Dedifferentiated amniotic fluid mesenchymal stem cell (primary cell): ENCODE data around the gene AFF1.
A peak's percentile ranks its signal among the peaks of the same experiment; 100 is the strongest.

ENCODE experiments used
- DNase-seq: peaks from one replicate; pipeline ENCODE4 v3.0.0-alpha.2; 2016; ENCODE audit errors: extremely low spot score

The AFF1 gene

DNA sequence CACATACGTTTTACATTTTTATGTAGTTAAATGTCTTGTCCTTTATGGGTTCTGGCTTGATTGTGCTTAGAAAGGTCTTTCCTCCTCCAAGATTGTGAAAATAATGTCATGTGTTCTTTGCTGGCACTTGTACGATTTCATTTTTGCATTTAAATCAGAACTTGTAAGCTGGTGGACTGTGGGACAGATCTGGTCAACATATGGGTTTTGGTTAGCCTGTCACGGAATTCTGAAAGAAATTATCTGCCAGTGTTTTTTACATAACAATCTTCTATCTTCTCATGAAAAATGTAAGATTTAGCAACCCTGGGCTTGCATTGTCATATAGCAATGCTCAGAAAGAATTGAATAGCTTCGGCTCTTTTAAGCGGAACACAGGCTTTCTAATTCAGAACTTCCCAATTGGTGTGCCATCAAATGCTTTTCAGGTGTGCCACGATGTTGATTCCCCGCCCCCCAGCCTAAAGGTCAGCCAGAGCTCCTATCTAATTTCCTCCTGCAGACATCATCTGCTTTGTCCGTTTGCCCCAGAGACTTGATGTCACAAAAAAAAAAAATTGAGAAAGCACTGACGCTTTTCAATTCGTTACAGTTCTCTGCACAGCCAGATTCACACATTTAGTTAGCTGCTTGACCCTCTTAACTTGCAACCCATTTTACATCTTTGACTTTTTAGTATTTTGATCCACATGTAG is 16.2 kb downstream of the AFF1 start:
- no peak for DNase-seq

DNA sequence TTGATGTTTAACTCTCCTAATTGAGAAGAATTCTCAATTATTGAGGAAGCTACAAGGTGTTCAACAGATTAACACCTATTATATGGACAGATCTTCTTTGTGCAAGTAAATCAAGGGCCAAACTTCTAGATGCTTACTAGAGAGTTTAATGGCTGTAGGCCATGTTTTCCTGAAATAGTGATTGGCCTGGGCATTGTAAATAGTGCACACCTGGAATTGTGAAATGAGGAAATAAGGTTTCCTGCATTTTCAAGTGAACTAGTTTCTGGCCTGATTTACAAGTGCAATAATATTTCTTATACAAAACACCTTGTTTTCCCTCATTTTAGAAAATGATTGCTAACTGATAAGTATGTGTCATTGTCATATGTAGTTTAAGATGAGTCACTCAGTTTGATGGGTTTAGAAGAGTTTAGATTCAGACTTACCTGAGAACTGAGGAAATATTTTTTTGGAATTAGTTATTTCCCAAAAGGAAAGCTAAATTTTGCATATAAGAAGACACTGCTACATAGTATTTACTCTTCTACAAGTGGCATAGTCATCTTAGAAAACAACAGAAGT is 21.2 kb downstream of the AFF1 start:
- DNase-seq, result no peak

DNA sequence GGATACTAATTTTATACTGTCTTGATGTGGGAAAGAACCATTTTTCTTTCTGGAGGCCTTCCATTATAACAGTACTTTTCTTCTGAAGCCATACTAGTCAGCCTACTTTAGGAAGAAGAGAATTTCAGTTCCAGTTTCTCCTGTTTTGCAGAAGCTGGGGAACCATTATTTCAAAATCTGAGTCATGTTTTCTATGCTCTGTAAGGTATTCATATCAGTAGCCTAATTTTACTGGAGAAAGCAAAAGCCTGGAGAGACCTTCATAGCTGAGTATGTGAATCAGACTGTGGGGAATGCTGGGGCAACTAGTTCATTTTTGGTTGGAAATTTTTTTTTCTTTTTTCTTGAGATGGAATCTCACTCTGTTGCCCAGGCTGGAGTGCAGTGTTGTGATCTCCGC is 22.4 kb downstream of the AFF1 start:
- DNase-seq, result peak; percentile 58

DNA sequence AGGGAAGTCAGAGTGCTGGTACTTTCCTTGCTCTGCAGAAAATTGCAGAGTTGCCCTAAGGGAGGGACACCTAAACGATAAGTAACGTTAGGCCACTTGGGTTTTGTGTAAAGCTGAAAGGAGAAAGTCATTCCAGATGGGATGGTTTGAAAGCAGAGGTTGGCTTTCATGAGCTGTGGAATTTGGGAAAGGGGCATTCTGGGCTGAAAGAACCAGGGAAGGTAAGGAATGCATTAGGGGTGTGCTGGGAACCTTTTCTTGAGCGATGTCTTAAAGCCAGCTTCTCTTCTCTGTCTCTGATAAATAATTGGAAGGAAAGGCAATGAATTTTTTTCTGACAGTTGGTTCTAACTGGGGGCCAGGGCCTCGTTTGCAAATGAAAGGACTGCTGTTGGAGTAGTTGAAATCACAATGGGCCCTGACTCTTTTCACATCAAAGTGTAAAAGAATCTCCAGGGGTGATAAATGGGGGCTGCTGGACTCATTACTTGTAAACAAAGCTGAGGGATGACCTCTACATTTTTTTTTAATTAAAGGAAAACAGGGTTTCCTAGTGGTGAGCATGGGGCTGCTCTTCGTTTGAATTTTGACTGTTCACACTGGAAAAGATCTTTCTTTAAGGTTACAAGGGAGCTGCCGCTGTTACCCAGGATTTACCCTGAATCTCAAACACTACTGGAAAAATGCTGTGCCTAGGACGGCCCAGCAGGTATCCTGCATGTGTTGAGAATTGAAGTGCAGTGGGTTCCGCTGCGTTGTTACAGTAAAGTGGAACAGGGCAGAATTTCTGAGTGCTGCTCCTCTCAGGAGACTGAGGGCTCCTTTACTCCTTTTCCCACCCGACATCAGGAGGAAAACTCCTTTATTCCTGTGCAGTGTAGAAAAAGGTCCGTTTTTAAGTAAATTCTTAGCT is 25.0 kb downstream of the AFF1 start:
- DNase-seq, result no peak

DNA sequence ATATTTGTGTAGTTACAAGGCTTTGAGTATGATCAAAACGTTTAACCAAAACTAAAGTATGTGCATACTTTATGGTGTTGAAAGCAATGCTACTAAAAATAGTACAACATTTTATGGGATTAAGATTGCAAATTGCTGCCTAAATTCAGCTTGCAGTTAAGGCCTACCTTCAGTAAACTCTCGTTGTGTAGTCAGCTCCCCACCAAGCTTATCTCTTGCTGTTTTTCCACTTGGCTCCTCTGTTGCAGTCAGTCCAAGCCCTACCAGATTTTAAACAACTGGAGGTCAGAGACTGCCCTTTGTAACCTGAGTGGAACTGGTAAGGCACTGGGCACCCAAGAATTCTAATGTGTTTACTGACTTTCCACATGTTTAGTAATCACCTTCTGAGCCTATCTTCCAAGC is 25.7 kb downstream of the AFF1 start:
- DNase-seq, result peak; percentile 18

DNA sequence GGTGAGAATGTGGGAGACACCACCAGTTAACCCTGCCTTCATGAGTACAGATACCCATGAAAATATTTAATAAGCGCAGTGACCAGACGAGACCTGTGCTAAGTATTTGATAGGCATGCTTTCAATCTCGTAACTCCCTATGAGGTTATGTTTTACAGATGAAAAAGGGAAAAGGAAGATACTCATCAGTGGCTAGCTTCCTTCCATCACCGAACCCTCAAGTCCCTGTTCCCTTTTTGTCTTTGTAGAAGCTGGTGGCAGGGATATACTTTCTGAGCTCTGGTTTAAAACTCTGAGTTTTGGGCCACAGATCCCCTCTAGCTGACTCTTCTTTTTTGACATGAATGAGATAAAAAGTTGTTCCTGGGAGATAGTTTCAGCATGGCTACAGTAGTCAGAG is 26.3 kb downstream of the AFF1 start:
- no peak for DNase-seq

DNA sequence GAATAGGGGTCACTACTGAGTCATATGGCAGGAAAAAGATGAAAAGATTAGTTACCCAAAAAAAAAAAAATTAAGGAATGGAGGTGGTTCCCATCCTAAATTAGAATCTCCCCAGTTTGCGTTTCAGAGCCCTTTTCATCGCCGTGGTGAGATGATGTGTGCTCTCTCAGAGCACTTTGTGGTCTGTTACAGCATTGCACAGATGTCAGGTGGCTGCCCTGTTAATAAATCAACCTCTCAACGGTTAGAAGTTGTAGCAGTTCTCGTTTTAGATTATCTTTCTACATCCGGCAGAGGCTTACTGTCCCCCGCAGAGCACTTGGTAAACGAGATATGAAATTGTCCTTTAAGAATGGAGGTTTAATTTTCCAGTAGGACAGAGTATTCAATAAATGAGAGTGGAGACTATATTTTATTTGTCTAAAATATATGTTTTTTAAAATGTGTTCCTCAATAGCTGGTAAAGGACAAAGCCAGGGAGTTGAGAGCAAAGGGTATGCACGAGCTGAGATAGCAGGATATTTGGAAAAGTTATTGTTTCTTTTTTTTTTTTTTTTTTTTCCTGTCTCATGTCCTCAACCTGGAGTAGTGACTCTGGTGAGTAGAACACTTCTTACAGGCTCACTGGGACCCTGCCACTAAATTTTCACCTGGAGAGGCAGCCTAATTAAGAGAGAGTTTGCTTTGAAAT is 26.9 kb downstream of the AFF1 start:
- DNase-seq, result no peak

DNA sequence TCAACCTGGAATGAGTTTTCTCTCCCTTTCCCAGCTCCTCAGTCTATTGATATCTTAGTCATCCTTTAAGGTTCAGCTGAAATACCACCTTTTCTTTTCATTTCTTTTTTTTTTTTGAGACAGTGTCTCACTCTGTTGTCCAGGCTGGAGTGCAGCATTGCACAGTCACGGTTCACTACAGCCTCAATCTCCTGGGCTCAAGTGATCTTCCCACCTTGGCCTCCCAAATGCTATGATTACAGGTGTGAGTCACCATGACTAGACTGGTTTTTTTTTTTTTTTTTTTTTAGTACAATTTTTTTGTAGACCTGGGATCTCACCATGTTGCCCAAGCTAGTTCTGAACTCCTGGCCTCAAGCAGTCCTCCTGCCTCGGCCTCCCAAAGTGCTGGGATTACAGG is 28.9 kb downstream of the AFF1 start:
- DNase-seq, result no peak

DNA sequence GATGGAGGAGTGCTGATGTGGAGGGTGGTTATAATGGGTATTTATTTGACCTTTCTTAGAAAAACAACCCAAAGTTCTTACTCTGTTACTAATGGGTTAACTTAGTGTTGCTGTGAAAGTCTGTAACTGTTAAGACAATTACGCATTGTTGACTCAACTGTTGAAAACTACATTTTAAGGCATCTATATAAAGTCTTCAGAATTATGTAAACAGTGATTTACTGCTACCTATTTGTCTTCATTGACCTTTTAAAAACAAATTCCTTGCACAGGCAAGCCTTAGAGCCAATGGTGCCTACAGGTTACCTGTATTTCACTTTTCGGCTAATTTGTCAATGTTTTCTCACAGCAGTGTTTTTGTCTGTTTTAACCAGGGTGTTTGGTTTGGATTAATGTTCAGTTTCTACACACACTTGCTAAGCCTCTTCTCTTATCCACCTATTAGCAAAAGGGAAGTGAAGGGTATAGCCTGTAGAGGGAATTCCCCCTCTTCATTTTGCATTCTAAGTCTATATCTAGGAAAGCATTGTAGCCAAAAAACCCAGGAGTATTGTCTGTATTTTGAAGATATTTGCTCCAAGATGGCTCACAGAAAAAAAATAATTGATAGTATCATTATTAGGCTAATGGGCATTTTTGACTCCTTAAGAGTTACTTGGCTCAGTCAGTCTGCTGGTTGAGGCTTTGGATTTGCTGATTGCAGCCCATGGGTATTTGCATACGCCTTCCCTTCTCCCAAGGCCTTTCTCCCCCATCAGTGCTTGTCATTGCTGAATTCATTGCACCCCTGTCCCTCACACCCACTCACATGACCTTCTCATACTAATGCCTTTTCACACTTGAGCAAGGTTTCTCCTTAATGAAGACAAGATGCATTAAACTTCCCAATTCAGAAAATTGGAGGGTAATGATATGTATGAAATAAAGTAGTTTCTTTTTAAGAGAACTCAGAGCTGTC is 30.5 kb downstream of the AFF1 start:
- no peak for DNase-seq

DNA sequence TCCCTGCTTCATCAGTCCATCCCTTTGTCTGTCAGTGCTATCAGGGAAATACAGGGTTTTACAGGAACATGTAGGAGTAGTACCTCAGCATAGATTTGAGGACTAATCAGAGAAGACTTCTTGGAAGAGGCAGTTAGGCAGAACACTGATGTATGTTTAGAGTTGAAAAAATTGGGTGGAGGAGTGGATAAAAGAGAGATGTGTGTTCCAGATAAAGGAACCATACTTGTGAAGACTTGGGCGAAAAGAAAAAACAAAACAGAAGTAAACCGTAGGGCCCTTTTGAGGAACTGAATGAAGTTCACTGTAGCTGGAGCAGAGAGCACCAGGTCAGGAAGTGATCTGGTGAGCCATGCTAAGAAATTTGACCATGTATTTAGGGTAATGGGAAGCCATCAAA is 32.3 kb downstream of the AFF1 start:
- DNase-seq, result no peak

DNA sequence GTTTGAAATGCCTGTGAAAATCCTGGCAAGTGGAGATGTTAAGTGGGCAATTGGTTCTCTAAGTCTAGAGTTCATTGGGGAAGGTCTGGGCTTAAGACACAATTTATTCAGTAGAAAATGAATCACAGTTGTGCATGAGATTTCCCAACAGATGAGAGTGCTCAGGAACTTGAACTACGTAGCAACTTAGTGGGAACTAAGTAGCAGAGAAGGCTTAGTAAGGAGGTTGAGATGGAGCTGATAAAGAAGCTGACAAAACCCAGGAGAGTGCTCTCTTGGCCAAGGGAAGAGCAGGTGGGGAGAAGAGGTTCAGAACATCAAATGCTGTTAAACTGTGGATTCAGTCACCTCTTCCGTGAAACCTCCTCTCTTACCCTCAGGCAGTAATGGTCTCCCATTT is 33.0 kb downstream of the AFF1 start:
- no peak for DNase-seq

DNA sequence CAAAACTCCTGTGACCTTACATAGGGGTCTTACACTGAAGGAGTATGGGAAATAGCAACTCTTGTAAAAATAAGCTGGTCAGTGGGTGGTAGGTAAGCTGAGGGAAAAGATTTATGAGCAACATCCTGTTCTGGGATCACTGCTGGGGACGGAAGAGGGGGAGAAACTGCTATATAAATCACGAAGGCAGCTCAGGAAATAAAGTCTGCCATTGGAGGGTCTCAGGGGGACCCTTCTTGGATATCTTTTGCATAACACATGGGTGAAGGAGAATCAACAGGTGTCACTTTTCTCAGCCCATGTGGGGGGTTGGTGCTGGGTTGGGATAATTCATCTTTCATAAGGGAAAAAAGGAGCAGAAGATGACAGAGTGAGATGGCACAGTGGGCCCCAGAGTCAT is 33.7 kb downstream of the AFF1 start:
- DNase-seq, result no peak

DNA sequence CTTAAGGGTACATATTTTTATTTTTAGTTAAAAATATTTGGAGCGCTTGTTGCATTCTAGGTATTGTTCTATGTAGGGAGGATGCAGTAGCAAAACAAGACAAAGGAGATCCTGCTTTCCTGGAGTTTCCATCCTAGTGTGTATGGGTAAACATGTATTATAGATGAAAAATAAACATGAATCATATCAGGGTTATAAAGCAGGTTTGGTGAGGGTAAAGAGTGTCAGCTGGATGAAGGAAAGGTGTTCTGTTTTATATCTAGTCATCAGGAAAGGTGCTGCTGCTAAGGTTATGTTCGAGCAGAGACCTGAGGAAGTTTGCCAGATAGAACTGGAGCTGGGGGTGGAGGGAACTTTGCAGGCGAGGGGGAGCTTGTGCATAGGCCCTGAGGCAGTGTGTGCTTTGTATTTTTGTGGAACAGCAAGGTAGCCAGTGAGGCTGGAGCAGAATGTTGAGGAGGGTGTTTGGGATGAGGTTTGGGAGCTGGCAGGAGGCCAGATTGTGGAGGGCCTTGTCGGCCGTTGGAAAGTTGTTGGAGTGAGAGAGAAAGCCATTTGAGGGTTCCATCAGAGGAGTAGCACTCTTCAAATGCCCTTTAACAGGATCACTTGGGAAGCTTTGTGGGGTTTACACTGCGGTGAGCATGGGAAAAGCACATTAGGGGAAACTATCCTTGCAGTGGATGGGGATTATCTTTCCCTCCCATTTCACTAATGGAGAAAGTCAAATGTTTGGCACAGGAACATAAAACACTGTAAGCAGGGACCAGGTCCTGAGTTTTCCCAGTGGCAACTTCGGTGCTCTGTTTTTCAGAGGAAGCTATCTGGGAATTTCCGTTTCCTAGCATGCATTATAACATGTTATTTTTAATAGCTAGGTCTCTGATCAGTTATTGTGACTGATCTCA is 35.9 kb downstream of the AFF1 start:
- no peak for DNase-seq

DNA sequence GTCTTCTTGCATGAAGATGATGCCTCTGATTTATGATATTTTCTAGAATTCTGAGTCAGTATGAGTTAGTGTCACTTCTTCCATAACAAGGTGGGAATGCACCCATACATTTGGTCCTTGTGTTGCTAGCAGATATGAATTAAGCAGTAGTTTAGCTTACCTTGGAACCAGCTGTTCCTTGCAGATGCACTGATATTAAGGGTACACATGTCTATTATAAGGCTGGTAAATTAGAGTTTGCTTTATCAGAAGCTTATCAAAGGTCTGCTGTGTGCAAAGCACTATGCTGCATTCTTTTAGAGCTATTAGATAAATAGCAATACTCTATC is 36.5 kb downstream of the AFF1 start:
- DNase-seq, result no peak

DNA sequence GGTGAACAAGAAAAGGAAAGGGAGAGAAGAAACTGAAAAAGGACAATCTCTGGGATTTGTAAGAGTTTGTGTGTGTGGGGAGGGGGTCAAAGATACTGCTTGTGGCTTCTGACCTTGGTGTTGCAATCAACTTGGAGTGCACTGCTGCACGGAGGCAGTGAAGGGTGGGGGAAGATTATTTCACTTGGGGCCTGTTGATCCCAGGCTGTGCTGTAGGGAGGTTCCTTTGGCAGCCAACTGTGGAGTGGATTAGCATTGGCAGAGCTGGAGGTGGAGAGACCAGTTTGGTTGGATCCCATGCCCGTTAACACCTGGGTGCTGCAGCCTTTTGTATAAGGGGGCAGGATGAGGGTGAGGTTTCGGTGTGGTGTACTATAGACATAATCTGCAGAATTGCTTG is 38.2 kb downstream of the AFF1 start:
- DNase-seq, result no peak

DNA sequence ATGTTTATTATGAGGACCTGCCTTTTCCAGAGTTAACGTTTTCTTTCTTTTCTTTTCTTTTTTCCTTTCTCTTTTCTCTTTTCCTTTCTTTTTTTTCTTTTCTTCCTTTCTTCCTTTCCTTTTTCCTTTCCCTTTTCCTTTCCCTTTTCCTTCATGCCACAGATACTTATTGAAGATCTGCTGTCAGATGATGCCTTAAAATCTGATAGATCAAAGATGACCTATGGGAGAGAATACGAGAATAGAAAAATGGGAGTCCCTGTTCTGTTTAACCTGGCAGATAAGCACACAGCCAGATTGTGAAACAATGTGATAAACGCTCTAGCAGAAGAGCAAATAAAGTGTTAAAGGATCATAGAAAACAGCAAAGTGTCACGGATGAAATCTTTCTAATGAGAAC is 38.9 kb downstream of the AFF1 start:
- DNase-seq, result no peak

DNA sequence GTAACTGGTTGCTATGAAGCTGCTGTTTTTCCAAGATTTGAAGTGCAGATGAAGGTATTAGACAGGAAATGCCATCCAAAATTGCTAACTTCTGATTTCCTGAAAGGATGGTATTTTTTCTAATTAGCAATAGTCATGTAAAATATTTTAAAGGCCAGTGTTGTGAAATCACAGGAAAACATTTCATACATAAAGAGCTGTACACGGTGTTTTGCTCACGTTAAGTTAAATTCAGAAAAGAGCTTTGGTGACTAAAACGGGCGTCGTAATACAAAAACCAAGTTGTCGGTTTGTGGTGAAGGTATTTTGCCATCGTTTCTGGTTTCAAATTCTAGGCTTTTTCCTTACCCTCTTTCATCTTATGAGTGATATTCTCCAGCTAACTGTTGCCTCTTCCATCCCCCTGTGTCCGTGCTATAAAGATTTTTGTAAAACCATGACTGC is 39.8 kb downstream of the AFF1 start:
- no peak for DNase-seq

DNA sequence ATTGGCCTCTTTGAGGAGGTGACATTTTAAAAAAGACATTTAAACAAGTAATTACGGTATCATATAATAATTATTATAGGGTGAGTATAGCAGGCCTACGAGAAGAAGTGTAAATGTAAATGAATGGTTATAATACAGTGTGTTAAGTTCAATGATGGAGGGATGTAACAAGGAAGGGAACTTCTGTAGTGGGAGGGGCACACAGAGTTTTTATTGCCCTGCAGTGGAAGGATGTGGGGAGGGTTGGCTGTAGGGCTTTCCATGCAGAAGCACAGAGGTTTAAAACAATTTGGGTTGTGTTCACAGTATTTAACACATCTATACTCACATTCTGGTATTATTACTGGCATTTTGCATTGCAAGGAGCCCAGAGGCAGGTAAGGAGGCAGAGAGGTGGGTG is 41.1 kb downstream of the AFF1 start:
- DNase-seq, result no peak

DNA sequence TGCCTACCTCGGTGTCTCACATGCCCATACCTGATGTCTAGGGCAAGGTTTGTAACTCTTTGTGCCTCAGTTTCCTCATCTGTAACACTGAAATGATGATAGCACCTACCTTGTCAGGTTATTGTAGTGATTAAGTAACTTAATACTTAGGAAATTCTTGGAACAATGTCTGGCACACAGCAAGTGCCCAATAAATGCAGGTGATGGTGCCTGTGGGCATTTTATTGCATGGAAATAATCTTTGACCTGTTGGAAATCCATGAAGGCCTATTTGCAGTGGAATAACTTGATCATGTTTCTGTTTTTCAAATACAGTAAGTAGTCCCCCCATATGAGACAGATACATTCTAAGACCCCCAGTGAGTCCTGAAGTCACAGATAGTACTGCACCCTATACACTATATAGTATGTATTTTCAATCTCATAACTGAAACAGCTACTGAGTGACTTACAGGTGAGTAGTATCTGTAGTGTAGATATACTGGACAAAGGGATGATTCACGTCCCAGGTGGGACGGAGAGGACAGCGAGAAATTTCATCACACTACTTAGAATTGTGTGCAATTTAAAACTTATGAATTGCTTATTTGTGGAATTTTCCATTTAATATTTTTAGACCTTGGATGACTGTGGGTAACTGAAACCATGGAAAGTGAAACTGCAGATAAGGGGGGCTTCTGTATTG is 42.1 kb downstream of the AFF1 start:
- DNase-seq, result no peak
